HG02970 (cell line): ENCODE results near the gene PSMD2.

Experiments
- ATAC-seq: cut with Tn5 transposase; IDR thresholded peaks from one replicate; pipeline ENCODE4 v1.9.1; 2021; ENCODE audit warnings: mild to moderate bottlenecking, moderate library complexity, moderate number of reproducible peaks; ENCODE audit not compliant: unreplicated experiment, low FRiP score

Gene PSMD2

DNA sequence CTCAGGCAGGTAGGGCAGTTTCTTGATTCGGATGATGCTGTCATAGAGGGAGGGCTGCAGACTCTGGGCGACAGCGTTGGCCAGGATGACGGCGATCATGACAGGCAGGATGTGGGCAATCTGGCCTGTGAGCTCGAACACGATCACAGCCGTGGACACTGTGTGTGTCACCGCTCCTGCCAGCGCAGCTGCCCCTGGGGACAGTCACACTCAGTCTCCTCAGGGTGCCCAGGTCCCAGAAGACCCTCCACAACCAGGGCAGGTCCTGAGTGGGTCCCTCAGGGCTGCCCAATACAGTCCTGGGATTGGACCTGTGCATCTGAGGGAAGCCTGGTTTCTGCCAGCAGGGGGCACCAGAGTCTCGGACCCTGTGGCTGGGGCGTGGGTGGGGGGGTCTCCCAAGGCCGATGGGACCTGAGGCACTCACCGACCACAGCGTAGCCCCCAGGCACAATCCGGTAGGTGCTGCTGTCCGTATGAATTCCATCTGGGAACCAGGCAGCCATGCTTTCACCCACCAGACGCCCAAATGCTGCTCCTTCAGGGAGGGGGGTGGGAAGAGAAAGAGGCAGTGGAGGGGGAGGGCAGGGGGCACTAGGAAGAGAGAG is 55.2 kb downstream of the PSMD2 start:
- ATAC-seq, result no peak

DNA sequence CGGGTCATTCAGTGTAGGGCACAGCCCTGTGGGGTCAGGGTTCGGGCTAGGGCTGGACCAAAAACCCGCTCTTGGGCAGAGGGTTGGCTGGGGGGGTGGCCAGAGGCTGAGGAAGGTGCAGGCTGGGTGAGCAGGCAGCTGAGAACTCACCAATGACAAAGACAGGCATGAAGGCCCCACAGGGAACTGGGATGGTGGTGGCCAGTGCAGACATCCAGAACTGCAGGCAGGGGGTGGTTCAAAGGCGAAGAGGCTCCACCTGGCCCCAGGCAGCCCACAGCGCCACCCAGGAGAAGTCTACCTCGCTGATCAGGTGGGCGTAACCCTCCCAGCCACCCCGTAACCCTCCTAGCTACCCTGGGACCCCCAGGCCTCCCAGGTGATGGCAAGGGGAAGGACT is 55.7 kb downstream of the PSMD2 start:
- no peak for ATAC-seq

DNA sequence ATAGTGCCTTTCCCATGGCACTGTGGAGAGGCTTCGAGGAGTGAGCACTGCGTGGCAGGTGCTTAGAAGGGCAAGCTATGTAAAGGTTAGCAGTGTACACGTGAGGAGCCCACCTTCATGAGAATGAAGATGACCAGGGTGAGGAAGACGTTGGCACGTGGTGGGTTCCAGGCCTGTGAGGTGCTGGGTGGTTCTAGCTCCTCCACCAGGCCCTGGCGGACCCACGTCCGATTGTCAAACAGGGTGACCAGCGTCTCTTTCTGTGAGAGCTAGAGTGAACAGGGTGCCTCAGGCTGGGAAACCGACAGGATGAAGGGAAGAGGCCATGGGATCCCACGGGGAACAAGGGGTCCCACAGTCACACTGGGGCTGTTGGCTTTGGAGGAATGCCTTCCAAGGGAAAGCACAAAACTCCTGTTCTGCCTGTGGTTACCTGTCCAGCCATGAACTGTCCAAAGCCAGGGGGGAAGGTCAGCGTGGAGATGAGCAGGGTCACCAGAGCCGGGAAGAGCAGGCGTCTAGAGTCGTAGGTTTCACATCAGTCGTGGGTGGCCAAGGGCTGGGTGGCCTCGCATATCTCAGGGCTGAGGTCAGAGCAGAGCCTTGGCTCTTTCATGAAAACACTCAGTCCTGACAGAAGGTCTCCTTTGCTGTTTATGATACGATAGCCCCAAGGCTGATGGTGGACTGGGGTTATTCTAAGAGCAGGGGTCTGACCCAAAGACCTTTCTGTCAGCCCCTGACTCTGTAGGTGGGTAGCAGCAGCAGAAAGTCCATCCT is 56.4 kb downstream of the PSMD2 start:
- no peak for ATAC-seq

DNA sequence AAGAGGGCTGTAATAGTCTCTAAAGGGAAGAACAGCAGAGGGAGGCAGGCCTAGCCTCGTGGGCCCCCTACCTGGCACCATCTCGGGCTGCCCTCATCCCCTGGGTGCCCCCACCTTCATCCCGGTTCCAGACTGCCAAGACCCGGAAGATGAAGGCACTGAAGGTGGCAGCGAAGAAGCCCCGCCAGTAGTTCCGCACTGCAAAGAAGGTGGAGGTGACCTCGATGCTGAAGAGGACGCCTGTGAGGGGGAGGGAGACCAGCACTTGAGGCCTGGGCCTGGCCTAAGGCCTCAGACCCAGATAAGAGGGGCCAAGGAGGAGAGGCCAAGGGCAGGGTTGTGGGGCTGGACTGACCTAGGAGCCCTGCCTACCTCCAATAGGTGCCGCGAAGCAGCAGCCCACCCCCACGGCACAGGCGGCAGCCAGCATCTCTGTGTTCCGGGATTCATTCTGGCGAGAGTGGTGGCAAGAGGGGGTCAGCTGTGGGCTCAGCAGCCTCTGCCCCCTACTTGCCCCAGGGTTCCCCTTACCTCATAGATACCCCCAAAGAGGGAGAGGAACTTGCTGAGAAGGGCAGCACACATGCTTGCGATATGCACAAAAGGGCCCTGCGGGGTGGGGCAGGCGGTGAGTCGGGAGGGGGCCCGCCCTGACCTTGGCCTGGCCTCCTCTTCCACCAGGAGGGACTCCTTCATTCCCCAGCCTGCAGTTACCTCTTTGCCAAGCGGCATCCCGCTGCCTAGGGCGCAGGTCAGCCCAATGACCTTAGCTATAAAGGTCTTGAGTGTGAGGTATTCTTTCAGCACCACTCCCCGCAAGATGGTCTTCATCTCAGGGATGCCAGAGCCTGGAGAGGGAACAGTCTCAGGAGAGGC is 58.4 kb downstream of the PSMD2 start:
- no peak for ATAC-seq

DNA sequence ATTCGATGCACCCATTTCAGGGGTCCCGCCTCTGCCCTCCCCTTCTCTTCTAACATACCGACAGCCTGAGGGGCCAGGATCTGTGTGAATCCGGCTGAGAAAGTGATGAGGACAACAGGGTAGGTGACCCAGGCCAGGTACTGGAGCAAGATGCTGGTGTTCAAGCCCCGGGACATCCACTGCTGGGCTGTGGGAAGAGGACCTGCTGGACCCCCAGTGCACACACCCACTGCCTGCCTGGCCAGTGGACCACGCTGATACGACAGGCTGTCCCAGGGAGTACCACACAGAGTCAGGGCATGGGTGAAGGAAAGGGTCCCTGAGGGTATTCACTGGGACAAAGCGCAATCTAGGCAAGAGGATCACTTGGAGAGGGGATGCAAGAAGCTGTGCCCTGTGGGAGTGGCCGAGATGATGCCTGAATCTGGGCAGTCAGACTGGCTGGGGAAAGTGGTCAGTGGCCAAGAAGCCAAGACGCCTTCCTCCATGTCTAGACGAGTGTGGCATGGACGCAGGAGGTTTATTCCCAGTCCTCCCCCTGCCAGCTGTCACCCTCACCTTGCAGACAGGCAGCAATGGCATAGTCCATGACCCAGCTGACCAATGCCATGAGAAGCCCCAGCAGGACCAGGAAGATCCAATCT is 59.2 kb downstream of the PSMD2 start:
- ATAC-seq, result no peak
